ENCODE results near the gene MYBPC1.
"Not testable (repeated sequence)": the region's sequence is repeated elsewhere in the genome, so short reads cannot be mapped to it uniquely, and the experiment has no call there.

The MYBPC1 gene

DNA sequence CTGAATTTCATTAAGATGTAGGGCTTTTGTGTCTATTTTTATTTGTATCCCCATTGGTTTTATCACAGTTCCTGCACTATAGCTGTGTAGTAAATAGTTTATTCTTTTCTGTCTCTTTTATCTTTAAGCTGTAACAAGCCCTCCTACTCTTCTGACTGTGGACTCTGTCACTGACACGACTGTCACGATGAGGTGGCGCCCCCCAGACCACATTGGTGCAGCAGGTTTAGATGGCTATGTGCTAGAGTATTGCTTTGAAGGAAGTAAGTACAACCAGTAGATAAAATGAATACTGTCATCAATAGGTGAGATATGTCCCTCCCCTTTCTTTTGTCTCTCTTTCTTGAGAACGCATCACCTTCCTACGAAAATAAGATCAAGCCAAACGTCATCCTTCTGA lies 68.5 kb downstream of the MYBPC1 start:
- no peak for DNase-seq

DNA sequence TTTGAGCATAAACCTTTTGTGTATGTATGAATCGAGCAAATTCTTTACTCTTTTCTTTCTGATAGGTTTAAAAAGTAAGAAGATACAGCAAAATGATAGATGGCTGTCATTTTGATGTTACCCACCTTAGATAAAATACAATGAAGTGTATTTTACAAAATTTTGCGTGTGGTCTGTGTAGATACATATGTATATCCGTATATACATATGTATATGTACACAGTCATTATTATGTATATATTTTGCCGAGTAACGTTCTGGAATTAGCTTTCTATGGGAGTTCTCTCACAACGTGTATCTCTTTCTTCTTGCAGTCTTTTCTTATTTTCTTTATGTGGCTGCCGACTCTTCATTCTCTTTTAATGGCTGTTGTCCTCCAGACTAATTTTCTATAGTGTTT lies 70.2 kb downstream of the MYBPC1 start:
- DNase-seq = no peak

GRCh38 chr12:101666052-101666728 lies 71.4 kb downstream of the MYBPC1 start:
- DNase-seq = no peak

- no peak for DNase-seq
Observed at GRCh38 chr12:101667591-101667990, 72.8 kb downstream of the MYBPC1 start.

DNA sequence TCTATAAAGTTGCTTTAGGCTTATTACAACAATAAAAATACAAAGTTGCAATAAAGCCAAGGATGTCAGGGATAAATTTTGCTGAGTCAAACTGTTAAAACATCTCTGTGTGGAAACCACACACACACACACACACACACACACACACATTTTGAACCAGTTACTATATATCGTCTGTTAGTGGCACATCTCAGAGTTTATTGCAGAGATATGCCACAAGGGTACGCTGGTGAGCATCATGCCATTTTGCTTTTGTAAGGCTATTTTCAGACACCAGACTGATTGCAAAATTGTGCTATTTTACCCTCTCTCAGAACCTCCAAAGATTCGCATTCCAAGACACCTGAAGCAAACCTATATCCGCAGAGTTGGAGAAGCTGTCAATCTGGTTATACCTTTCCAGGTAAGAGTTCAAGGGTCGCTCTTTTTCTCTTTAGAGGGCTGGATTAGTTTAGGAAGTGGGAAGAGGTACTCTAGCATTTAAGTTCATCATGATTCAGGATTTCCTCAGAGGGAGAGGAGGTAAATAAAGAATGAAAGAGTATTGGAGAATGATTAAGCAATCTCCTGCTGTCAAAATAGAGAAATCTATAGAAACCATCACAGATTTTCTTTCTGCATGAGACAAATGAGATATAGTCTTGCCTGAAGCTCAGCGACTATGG lies 75.4 kb downstream of the MYBPC1 start:
- DNase-seq = no peak

GRCh38 chr12:101671157-101671791 lies 76.5 kb downstream of the MYBPC1 start:
- no peak for DNase-seq

DNA sequence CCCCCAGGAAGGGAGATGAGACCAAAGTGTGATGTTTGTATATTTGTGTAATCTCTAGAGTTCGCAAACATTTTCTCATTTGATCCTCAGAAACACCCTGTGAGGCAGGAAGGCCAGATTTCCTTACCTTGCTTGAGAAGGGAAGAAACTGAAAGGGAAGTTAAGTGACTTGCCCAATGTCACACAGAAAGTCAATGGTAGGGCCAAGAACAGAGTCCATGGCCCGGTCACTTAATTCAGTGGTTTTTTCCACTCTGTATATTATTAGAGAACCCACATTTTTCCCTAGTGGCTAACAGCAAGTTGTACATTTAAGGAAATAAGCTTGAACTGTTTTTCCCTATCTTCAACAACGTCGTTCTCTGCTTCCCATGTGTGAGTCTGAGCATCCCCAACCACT lies 77.1 kb downstream of the MYBPC1 start:
- DNase-seq = no peak

DNA sequence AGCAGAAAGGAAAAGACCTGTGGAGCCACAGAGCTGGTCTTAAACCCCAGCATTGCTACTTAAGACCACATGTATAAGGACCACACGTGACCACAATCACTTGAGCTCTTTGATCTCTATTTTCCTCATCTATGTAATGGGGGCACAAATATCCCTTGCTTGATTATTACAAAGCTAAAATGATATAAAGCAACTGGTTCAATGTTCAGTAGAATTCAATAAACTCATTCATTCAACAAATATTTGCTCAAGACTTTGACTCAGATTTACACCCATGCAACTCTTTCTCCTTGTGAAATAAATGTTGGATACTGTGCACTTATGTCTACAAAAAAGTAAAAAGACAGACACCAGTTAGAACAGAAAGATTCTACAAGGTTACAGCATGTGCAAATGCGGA lies 80.8 kb downstream of the MYBPC1 start:
- no peak for DNase-seq

- not testable (repeated sequence) for DNase-seq
Observed at GRCh38 chr12:101676497-101676896, 81.7 kb downstream of the MYBPC1 start.

- no peak for DNase-seq
Observed at GRCh38 chr12:101678081-101678480, 83.3 kb downstream of the MYBPC1 start.

- DNase-seq = no peak
Observed at GRCh38 chr12:101680240-101680639, 85.5 kb downstream of the MYBPC1 start.

DNA sequence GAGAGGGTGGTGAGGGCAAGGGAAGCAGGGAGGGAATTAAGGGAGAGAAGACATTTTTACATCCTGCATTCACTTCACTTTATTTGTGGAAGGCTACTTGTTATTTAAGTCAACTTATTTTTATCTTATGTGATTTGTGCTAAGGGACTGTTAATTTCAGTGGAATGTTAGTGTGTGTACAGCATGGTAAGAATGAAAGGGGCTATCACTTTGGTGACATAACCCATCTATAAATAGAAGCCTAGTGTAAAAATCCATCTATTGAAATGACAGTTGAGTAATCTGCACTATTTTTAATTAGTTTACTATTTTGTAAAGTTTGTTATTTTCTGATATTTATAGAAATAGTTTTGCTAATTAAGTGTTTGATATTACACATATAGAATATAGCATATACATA lies 85.9 kb downstream of the MYBPC1 start:
- no peak for DNase-seq

DNA sequence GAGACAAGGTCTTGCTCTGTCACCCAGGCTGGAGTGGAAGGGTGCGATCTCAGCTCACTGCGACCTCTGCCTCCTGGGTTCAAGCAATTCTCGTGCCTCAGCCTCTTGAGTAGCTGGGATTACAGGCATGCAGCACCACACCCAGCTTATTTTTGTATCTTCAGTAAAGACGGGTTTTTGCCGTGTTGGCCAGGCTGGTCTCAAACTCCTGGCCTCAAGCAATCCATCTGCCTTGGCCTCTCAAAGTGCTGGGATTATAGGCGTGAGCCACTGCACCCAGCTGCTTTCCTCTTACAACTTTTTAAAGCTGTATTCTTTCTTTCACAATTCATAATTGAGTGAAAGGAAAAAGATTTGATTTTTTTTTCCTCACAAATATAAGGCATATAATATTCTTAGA lies 86.9 kb downstream of the MYBPC1 start:
- not testable (repeated sequence) for DNase-seq

DNA sequence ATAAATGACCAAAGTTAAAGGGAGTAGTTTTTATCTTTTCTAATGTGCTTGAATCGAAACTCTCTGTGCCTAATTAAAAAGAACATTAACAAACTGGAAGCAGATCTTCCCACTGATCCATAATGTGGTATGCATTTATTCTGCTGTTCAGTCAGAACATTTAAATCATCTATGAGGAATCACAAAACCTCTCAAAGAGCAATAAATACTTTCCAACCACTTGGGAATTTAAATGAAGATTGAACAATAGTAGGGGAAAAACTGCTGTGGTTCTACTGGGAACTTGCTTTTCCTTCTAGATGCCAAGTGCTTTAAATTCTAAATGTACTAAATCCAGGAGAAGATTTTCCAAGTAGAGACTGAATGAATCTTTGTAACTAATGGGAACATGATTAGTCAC lies 90.3 kb downstream of the MYBPC1 start:
- DNase-seq = no peak

DNA sequence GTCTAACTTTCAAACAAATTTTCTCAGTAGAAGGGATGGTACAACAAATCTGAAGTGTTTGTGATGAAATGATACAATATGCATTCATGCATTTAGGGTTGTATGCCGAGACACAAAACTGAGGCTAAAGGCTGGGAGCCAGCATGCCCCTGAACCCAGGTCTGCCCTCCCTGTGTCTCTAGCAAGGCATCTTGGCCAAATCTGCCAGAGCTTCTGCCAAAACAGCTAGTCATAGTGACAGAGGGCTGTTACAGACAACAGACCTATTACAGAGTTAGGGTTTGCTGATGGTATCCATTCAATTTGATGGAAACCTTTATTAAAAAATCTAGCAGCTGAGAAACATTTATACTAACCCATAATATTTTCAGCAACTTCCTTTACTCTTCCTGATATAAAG lies 91.4 kb downstream of the MYBPC1 start:
- DNase-seq = no peak

DNA sequence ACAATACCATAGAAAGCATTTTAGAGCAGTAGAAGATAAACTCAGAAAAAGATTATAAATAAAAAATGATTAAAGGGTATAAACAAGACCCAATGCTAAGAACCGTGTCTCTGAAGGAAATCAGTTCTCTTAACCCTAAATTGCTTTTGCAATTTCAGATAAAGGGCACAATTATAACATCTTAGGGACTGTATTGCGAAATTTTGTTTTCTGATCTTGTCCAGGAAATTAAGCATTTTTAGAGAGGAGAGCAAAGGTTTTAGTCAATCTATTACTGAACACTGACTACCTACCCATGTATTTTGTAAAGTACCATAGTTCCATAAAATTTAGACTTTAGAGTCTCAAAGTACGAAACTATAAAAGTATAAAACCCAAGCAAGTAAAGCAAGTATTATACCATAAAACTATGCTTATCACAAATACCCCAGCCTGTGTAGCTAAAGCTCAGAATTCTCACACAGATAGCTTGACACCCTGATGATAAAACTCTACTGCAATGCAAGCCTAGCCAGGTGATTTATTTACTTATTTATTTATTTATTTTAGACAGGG lies 95.8 kb downstream of the MYBPC1 start:
- DNase-seq = no peak

DNA sequence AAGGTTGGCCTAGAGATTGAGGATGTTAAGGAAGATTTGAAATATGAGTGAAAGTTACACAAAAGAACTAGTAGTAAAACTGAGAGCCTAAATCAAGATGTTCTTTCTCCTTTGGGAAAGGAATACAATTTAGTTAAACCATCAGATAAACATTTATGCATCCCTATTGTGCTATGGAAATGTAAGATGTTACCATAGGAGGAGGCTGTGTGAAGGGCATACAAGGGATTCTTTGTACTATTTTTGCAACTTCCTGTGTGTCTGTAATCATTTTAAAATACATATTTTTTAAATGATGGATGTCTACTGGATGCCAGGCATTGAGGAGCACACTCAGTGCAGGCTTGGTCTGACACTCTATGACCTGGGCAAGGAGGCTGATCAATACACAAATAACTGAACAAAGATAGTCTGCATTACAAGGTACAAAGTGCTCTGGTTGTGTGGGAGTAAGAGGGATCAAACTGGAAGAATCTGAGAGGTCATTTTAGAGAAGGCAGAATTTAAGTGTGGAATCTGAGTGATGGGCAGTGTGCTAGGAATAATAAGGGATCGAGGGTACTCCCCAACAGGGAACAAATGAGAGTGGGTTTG lies 96.8 kb downstream of the MYBPC1 start:
- DNase-seq = no peak

DNA sequence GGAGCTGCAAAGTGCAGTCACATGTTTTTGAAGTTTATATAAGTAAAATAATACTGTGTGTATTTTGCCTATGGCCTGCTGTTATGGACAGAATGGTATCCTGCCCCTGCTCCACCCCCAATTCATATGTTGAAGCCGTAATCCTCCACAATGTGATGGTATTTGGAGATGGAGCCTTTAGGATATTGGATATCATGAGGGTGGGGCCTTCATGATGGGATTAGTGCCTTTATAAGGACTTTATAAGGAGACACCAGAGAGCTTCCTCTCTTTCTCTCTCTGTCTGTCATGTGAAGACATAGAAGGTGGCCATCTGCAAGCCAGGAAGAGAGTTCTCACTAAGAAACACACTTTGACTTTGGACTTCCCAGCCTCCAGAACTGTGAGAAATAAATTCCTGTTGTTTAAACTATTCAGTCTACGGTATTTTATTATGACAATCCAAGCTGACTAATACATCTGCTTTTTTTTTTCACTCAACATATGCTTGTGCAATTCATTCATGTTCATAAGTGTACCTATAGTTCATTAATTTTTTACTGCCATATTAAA lies 99.6 kb downstream of the MYBPC1 start:
- no peak for DNase-seq

DNA sequence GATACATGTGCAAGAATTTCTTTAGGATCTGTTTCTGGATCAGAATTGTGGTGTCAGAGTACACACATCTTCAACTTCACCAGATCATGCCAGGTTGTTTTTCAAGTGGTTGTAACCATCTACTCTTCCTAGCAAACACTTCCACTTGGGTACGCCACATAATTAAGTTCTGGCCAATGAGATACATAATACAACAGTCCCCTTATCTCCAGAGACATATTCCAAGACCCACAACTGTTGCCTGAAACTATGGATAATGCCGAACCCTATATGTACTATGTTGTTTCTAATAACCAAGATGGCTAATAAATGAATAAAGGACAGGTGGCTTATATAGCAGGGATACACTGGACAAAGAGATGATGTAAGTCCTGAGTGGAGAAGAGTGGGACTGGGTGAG lies 100.2 kb downstream of the MYBPC1 start:
- no peak for DNase-seq

- no peak for DNase-seq
Observed at GRCh38 chr12:101695706-101696105, 100.9 kb downstream of the MYBPC1 start.

DNA sequence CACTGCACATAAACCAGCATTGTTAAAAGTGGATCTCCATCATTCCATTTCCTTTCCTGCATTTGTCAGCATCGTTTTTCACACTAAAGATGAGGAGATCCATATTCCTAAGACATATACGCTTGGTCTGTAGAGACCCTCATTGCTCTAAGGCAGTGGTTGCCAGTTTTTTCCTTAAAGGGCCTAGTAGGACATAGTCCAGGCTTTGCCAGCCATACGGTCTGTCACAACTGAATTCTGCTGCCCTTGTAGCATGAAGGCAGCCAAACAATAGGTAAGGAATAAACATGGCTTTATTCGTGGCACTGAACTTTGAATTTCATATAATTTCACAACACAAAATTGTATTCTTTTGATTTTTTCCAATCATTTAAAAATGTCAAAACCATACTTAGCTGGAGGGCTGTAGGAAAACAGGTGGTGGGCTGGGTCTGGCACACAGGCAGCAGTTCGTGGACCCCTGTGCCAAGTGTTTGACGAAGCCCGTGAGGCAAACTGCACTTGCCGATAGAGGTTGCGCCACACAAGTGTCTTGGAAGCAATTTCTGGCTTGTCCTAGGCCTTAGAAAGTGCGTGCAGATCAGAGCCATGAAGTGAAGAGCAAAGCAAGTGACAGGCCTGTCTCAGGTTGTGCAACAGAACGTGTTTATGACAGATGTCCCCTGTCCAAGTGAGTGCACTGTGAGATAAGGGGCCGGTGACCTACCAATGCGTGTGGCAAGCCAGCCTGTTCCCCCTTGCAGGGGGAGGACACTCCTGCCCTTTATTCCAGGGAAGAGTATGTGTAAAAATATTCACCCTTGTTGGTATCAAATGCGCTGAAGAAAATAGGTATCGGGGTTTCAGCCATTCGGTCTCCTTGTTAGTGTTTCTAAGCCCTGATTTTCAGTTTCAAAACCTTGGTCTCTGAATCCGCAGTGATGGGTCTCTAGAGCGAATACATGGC lies 101.8 kb downstream of the MYBPC1 start:
- no peak for DNase-seq
